Thymus (tissue), 11 donors: Measurements from ENCODE around the gene ATL2. TPM values are rescaled to one million over a fixed set of nuclear protein-coding genes. Genes with fewer than 3 reads are reported as not detected.

Experiments used
- DNase-seq, 9 donors: peaks; one replicate each; pipeline ENCODE4 v3.0.0-alpha.2; 2013; ENCODE audit warnings: low spot score in 9 of 9, low read depth in 6 of 9, missing footprints in 1 of 9
- H3K27ac ChIP-seq, 2 donors: one replicate each; pipeline ENCODE4 v1.5.1; 2013; ENCODE audit warnings: control low read depth in 1 of 2, low read depth in 1 of 2, low read length in 1 of 2, mild to moderate bottlenecking in 1 of 2, moderate library complexity in 1 of 2
- H3K27me3 ChIP-seq, 2 donors: one replicate each; pipeline ENCODE4 v1.5.1; 2013; ENCODE audit warnings: low read length in 1 of 2; ENCODE audit not compliant: control insufficient read depth in 2 of 2, insufficient read depth in 1 of 2
- H3K36me3 ChIP-seq, 2 donors: one replicate each; pipeline ENCODE4 v1.5.1; 2013; ENCODE audit warnings: low read length in 1 of 2, mild to moderate bottlenecking in 1 of 2, moderate library complexity in 1 of 2; ENCODE audit not compliant: control insufficient read depth in 2 of 2, insufficient read depth in 2 of 2
- H3K4me1 ChIP-seq, 2 donors: one replicate each; pipeline ENCODE4 v1.5.1; 2013; ENCODE audit warnings: low read length in 2 of 2; ENCODE audit not compliant: control insufficient read depth in 2 of 2, insufficient read depth in 2 of 2
- H3K4me3 ChIP-seq, 2 donors: one replicate each; pipeline ENCODE4 v1.5.1; 2013; ENCODE audit warnings: low read length in 2 of 2, control low read depth in 1 of 2, mild to moderate bottlenecking in 1 of 2
- H3K9me3 ChIP-seq, 2 donors: one replicate each; pipeline ENCODE4 v1.5.1; 2013; ENCODE audit warnings: low read length in 1 of 2, mild to moderate bottlenecking in 1 of 2; ENCODE audit not compliant: control insufficient read depth in 2 of 2, insufficient read depth in 1 of 2
- WGBS: extraction: QIAGEN DNeasy Blood & Tissue Kit; methylation state at CpG from one replicate; pipeline ENCODE4 v1.1.7; 2013; 5-methylcytosine and 5-hydroxymethylcytosine counted together
- polyA plus RNA-seq: library from polyadenylated mRNA; stranded (reverse); fragments of 200-250 nt; gene quantifications from one replicate; pipeline ENCODE4 v1.2.3, GENCODE V29; 2013
- total RNA-seq: library from RNA; stranded (reverse); fragments of 120-200 nt; gene quantifications from one replicate; pipeline ENCODE4 v1.2.4, GENCODE V29; 2013
- donor health status: healthy.

The ATL2 gene
- total and polyA plus RNA-seq, 2 donors, result 59.4 to 69.1 TPM

- Histone ChIP-seq H3K27ac (no peak overlapping the region), H3K4me3 (no peak overlapping the region), H3K36me3 (peaks cover 0 to 6% of the 10 kb centered on the region in 2 donors), H3K4me1 (no peaks in the 10 kb centered on the region), H3K27me3 (no peaks in the 10 kb centered on the region), H3K9me3 (no peaks in the 10 kb centered on the region)
- no peak for DNase-seq
- WGBS, result 98% methylated on average over 2 of the region's 2 CpGs
These were observed 16.9 kb downstream of the ATL2 start for GRCh38 chr2:38360177-38360576.

GRCh38 chr2:38353402-38353801 lies 23.7 kb downstream of the ATL2 start:
- no peak for DNase-seq
- Histone ChIP-seq H3K4me1 (no peaks in the 10 kb centered on the region), H3K9me3 (no peaks in the 10 kb centered on the region), H3K4me3 (no peak overlapping the region), H3K27me3 (no peaks in the 10 kb centered on the region), H3K27ac (no peak overlapping the region), H3K36me3 (peaks cover 8 to 11% of the 10 kb centered on the region in 2 donors)
- 73% methylated on average over 2 of the region's 2 CpGs for WGBS

GRCh38 chr2:38352336-38352735 lies 24.7 kb downstream of the ATL2 start:
- Histone ChIP-seq H3K27me3 (no peaks in the 10 kb centered on the region), H3K27ac (no peak overlapping the region), H3K4me3 (no peak overlapping the region), H3K9me3 (no peaks in the 10 kb centered on the region), H3K4me1 (no peaks in the 10 kb centered on the region), H3K36me3 (peaks cover 8 to 9% of the 10 kb centered on the region in 2 donors)
- no peak for DNase-seq

GRCh38 chr2:38345323-38346038 lies 31.6 kb downstream of the ATL2 start:
- H3K27me3 ChIP-seq, result no peaks in the 10 kb centered on the region
- 96% methylated on average over 5 of the region's 5 CpGs for WGBS
- H3K9me3 ChIP-seq, result no peaks in the 10 kb centered on the region
- no peak overlapping the region for H3K27ac ChIP-seq
- no peak for DNase-seq
- H3K4me3 ChIP-seq, result no peak overlapping the region
- H3K4me1 ChIP-seq, result no peaks in the 10 kb centered on the region
- H3K36me3 ChIP-seq, result peaks cover 7 to 36% of the 10 kb centered on the region in 2 donors

GRCh38 chr2:38344813-38345212 lies 32.3 kb downstream of the ATL2 start:
- Histone ChIP-seq H3K9me3 (no peaks in the 10 kb centered on the region), H3K36me3 (peaks cover 7 to 42% of the 10 kb centered on the region in 2 donors), H3K27me3 (no peaks in the 10 kb centered on the region), H3K27ac (no peak overlapping the region), H3K4me3 (no peak overlapping the region), H3K4me1 (no peaks in the 10 kb centered on the region)
- DNase-seq, result no peak
- 90% methylated on average over 3 of the region's 3 CpGs for WGBS

- Histone ChIP-seq H3K4me3 (no peak overlapping the region), H3K27ac (no peak overlapping the region), H3K27me3 (no peaks in the 10 kb centered on the region), H3K36me3 (peaks cover 7 to 46% of the 10 kb centered on the region in 2 donors), H3K4me1 (no peaks in the 10 kb centered on the region), H3K9me3 (no peaks in the 10 kb centered on the region)
- over 99% methylated on average over 3 of the region's 3 CpGs for WGBS
- no peak for DNase-seq
These were observed 33.9 kb downstream of the ATL2 start for GRCh38 chr2:38343212-38343611.

GRCh38 chr2:38336621-38337020 lies 40.5 kb downstream of the ATL2 start:
- no peak overlapping the region for H3K4me3 ChIP-seq
- no peak for DNase-seq
- H3K4me1 ChIP-seq, result no peaks in the 10 kb centered on the region
- H3K9me3 ChIP-seq, result no peaks in the 10 kb centered on the region
- WGBS, result 97% methylated on average over 6 of the region's 6 CpGs
- no peak overlapping the region for H3K27ac ChIP-seq
- no peaks in the 10 kb centered on the region for H3K27me3 ChIP-seq
- peaks cover 16 to 48% of the 10 kb centered on the region in 2 donors for H3K36me3 ChIP-seq

GRCh38 chr2:38330754-38331153 lies 46.3 kb downstream of the ATL2 start:
- no peaks in the 10 kb centered on the region for H3K27me3 ChIP-seq
- peaks cover 1 to 12% of the 10 kb centered on the region in 2 donors for H3K9me3 ChIP-seq
- H3K27ac ChIP-seq, result no peak overlapping the region
- WGBS, result over 99% methylated on average over 7 of the region's 7 CpGs
- no peak for DNase-seq
- peaks cover 8 to 17% of the 10 kb centered on the region in 2 donors for H3K36me3 ChIP-seq
- no peaks in the 10 kb centered on the region for H3K4me1 ChIP-seq
- no peak overlapping the region for H3K4me3 ChIP-seq

GRCh38 chr2:38327580-38327979 lies 49.5 kb downstream of the ATL2 start:
- H3K4me3 ChIP-seq, result no peak overlapping the region
- no peak for DNase-seq
- H3K36me3 ChIP-seq, result peaks cover 6 to 8% of the 10 kb centered on the region in 2 donors
- peaks cover 1 to 12% of the 10 kb centered on the region in 2 donors for H3K9me3 ChIP-seq
- 97% methylated on average over 9 of the region's 9 CpGs for WGBS
- H3K4me1 ChIP-seq, result no peaks in the 10 kb centered on the region
- no peaks in the 10 kb centered on the region for H3K27me3 ChIP-seq
- no peak overlapping the region for H3K27ac ChIP-seq
